Measurements from ENCODE around the gene PCP2.

Gene PCP2

GRCh38 chr19:7633698-7634097 is at the start of gene PCP2:
Gene PCP2 (minus strand): TSS chr19:7633719. CDS start chr19:7633457, 262 bp downstream.
- DNase-seq = no peak

GRCh38 chr19:7682175-7682855 is 48.8 kb upstream of the PCP2 start:
- DNase-seq = no peak

- DNase-seq = no peak
Observed at GRCh38 chr19:7681340-7682174, 48.0 kb upstream of the PCP2 start.

GRCh38 chr19:7680606-7681339 is 47.3 kb upstream of the PCP2 start, which contains the start of gene TRAPPC5:
Gene TRAPPC5 (plus strand): TSS chr19:7680833. CDS start chr19:7682254, 1,421 bp downstream.
- peak; percentile 78 for DNase-seq

GRCh38 chr19:7679771-7680605 is 46.5 kb upstream of the PCP2 start:
- no peak for DNase-seq

GRCh38 chr19:7678971-7679751 is 45.6 kb upstream of the PCP2 start:
- no peak for DNase-seq

GRCh38 chr19:7677669-7678311 is 44.3 kb upstream of the PCP2 start:
- DNase-seq = no peak

- DNase-seq = no peak
Observed at GRCh38 chr19:7676854-7677253, 43.3 kb upstream of the PCP2 start, which contains the start of gene MCEMP1. Gene MCEMP1 (plus strand): TSS chr19:7677090. CDS start chr19:7677121, 31 bp downstream.

- DNase-seq = no peak
Observed at GRCh38 chr19:7676376-7676775, 42.9 kb upstream of the PCP2 start.

GRCh38 chr19:7674010-7675005 is 40.8 kb upstream of the PCP2 start:
- DNase-seq = peak; percentile 13

- DNase-seq = no peak
Observed at GRCh38 chr19:7672522-7672921, 39.0 kb upstream of the PCP2 start.

GRCh38 chr19:7670790-7671189 is 37.3 kb upstream of the PCP2 start:
- DNase-seq = no peak

- no peak for DNase-seq
Observed at GRCh38 chr19:7670150-7670783, 36.7 kb upstream of the PCP2 start.

GRCh38 chr19:7669641-7670040 is 36.1 kb upstream of the PCP2 start:
- no peak for DNase-seq

GRCh38 chr19:7668842-7669241 is 35.3 kb upstream of the PCP2 start, which contains the start of gene RETN:
Gene RETN (plus strand): TSS chr19:7669049. CDS start chr19:7669327, 278 bp downstream.
- no peak for DNase-seq

GRCh38 chr19:7665076-7665475 is 31.6 kb upstream of the PCP2 start:
- DNase-seq = no peak

- no peak for DNase-seq
Observed at GRCh38 chr19:7663706-7664105, 30.2 kb upstream of the PCP2 start.

GRCh38 chr19:7662657-7663056 is 29.1 kb upstream of the PCP2 start:
- no peak for DNase-seq

All from T1000 (cell line).